GM21529 (cell line): Measurements from ENCODE around the gene NPLOC4.
"Not testable (repeated sequence)": the region's sequence is repeated elsewhere in the genome, so short reads cannot be mapped to it uniquely, and the experiment has no call there.

Source experiments
- ATAC-seq: cut with Tn5 transposase; IDR thresholded peaks from one replicate; pipeline ENCODE4 v1.9.1; 2021; ENCODE audit not compliant: unreplicated experiment

The NPLOC4 gene

GRCh38 chr17:81589612-81590011 is 47.3 kb downstream of the NPLOC4 start:
- no peak for ATAC-seq

DNA sequence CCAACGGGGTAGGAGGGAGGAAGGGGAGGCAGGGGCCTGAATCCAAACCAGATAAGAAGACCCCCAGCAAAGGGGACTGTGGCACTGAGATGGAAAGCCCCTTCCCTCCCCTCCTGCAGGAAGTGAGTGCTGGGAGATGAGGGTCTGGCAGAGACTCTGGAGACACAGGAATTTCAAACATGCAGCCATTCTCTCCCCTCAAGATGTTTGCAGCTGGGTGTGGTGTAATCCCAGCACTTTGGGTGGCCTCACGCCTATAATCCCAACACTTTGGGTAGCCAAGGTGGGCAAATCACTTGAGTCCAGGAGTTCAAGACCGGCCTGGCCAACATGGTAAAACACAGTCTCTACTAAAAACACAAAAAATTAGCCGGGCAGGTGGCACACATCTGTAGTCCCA is 50.8 kb downstream of the NPLOC4 start:
- ATAC-seq, result no peak

DNA sequence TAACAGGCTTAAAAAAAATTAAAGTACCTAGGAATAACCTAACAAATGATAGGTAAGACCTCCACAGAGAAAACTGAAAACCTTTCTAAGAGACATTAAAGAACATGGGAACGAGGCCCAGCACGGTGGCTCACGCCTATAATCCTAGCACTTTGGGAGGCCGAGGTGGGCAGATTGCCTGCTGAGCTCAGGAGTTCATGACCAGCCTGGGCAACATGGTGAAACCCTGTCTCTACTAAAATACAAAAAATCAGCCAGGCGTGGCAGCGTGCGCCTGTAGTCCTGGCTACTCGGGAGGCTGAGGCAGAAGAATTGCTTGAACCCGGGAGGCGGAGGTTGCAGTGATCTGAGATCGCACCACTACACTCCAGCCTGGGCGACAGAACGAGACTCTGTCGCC is 52.1 kb downstream of the NPLOC4 start:
- not testable (repeated sequence) for ATAC-seq

- ATAC-seq, result no peak
Measured at GRCh38 chr17:81583589-81584342, 53.1 kb downstream of the NPLOC4 start.

GRCh38 chr17:81582749-81583148 is 54.2 kb downstream of the NPLOC4 start:
- ATAC-seq, result no peak

- ATAC-seq, result no peak
Measured at GRCh38 chr17:81582341-81582740, 54.6 kb downstream of the NPLOC4 start.

DNA sequence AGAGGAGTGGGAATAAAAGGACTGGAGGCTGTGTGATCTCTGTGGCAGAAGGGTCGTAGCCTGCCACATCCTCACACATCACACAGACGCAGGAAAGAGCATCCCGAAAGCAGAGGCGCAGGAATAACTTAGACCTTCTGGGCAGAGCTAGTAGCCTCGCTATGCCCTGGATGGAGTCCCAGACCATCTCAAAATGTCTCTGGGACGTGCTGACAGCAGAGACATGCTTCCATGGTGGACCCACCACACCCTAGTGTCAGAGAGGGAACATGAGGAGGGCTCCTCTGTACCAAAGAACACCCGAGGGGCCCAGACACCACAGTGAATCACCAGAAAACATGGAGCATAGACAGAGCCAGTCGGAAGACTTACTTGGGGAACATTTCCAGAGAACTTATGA is 55.2 kb downstream of the NPLOC4 start:
- no peak for ATAC-seq

DNA sequence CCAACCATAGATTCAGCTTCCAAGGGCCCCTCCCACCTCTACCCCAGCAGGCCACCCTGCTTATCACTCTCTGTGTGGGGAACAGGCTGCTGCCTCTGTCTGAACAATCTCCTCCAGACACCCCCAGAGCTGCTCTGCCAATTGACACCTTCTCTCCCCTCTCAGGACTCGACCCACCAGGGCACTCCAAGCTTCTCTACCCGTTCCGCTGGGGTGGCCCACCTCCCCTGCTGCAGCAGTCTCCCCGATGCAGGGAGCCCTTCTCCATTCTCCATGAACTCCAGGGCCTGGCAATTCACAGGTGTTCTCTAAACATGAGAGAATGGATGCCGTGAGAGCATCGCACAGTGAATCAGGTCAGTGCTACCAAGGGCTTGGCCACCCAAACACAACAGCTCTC is 56.4 kb downstream of the NPLOC4 start:
- ATAC-seq, result no peak

DNA sequence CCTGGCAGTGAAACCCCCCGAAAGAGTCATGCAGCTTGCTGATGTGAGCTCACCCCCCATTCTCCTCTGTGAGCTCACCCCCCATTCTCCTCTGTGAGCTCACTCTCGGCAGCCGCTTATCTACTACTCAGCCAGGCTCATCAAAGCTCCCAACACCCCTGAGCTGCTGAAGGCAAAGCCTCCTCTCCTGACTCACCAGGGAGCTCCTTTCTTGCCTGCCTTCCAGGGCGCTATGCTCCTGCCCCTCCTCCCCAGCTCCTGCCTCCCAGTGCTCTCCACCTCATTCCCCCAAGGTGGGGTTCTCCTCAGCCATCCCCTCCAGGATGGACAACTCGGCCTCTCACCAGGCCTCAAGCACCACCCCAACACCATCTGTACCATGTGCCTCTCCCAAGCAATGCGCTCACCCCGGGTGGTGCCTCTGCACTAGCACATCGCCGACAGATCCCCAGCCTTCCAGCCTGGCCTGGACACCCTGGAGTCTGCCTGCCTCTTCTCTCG is 57.0 kb downstream of the NPLOC4 start:
- ATAC-seq, result no peak

GRCh38 chr17:81579298-81579697 is 57.6 kb downstream of the NPLOC4 start:
- ATAC-seq, result no peak

- no peak for ATAC-seq
Measured at GRCh38 chr17:81578561-81579225, 58.2 kb downstream of the NPLOC4 start.

DNA sequence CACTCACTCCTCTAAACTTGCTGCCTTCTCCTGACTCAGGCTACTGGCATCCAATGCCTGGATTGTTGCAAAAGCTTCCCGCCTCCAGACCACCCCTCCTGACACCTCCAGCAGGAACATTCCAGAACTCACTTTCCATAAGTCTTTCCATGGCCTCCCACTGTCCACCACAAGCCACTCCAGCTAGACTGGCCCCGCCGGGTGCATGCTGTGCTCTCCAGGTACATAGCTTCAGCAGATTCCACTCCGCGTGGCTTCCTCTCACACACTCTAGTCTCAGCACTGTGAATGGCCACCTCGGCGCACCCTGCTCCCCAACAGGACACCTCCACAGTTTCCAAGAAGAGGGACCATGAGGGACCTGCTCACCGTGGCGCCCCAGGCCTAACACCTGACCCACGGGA is 58.9 kb downstream of the NPLOC4 start:
- ATAC-seq, result no peak

GRCh38 chr17:81577278-81578000 is 59.5 kb downstream of the NPLOC4 start:
- no peak for ATAC-seq

DNA sequence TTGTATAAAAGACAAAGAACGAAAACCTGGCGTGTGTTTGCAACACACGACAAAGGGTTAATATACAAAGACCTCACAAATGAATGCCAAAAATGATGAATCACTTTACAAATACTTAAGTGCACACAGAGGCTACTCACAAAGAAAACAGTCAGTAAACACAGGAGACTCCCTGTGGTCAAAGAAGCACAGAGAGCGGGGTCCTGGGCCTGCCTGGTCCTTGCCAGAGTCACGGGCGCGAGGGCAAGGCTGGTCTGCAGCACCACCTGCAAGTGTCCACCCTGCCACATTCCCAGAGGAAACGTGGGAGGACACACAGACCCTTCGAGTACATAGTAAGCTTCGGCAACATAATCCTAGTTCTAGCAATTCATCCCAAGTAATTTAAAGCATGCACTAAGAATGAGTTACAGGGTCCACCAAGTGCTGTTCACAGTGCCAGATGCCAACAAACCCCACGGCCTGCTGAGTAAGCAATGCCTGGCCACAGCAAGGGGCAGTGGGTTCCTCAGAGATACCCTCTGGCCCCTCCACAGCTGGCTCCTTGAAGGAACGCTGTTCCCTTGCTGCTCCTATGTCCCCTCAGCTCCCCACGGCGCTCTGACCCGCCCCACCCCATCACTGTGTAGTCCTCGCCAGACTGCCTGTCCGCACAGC is 60.2 kb downstream of the NPLOC4 start:
- ATAC-seq, result no peak

GRCh38 chr17:81575836-81576235 is 61.1 kb downstream of the NPLOC4 start:
- no peak for ATAC-seq

DNA sequence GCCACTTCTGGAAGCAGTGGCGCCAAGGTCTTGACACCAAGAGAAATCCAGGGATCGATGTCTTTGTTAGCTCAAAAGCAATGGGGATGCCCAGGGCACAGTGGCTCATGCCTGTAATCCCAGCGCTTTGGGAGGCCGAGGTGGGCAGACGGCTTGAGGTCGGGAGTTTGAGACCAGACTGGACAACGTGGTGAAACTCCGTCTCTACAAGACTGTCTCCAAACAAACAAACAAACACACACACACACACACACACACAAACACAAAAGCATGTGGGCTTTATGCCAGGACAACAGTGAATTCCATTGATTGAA is 62.3 kb downstream of the NPLOC4 start:
- no peak for ATAC-seq

DNA sequence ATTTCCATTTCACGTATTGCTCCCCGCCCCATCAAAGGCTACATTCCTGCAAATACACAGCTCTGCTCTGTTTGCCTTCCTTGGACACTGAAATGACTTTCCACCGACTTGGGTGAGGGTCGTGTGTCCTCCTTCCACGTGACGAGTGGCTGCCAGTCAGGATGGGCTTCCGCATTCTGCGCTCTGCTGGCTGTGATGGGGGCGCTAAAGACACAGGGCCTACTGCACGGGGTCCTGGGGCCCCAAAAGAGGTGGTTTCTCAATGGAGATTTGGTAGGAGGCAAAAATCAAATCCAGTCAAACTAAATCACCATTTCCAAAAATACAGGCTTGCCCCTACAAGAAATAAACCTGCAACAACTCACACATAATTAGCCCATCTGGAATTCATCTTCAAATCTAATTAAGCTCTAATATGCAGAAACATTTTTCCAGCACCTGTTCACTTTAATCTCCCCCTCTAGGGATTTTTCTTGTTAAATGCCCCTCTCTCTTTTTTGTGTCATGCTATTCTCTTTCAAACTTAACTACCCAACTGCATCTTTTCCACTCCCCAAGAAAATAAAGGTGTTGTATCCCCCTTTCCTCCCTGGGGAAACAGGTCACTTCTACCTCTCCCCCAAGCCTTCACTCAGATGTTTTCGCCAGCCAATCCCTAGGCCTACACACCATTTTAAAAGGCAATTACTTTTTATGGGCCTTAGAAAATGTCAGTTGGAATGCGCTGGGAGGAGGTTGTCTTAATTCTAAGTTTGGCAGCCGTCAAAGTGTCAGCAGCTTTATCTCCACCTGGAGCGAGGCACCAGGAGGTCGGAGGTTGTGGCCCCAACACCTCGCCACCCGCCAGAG is 62.9 kb downstream of the NPLOC4 start:
- no peak for ATAC-seq

- ATAC-seq, result no peak
Measured at GRCh38 chr17:81572563-81573168, 64.2 kb downstream of the NPLOC4 start.

DNA sequence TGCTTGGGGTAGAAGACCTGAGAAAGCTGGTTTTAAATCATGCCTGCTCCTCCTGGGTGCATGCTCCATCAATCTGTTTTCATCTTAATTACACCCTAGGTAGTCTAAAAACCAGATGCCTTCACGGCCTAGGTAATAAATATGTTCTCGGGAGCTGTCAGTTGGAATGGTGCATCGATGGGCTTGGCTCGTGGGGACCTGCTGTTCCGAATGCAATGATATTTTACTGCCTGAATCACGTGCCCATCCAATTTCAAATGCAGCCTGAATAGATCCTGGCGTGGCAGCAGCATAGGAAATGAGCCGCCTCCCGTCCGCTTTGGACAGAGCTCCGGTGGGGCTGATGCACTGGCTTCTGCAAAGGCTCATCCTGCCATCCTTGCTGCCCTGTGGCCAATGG is 65.9 kb downstream of the NPLOC4 start:
- ATAC-seq, result no peak

GRCh38 chr17:81569986-81570514 is 66.9 kb downstream of the NPLOC4 start:
- ATAC-seq, result no peak
